GM23338 (cell line): ENCODE measurements around the gene CD34. TPM values are rescaled to one million over a fixed set of nuclear protein-coding genes. Genes with fewer than 3 reads are reported as not detected.

ENCODE experiments used
- ATAC-seq: fragments of 200-7000 bp; cut with Tn5 transposase; 3 replicates; pipeline ENCODE4 v1.9.1; 2020
- DNase-seq: peaks from one replicate; pipeline ENCODE4 v3.0.0-alpha.2; 2015; ENCODE audit warnings: low spot score
- H2AFZ ChIP-seq: fragments of 200-600 bp; sonication (generic); 2 replicates; pipeline ENCODE4 v1.8.0; 2016; ENCODE audit warnings: antibody characterized with exemption, mild to moderate bottlenecking, moderate library complexity
- H3F3A ChIP-seq: fragments of 200-600 bp; sonication (generic); replicated peaks from 2 replicates; pipeline ENCODE4 v1.8.0; 2017; ENCODE audit warnings: antibody characterized with exemption, mixed run types, low read depth
- H3K27ac ChIP-seq: fragments of 200-600 bp; sonication (generic); 2 replicates; pipeline ENCODE4 v1.6.1; 2016; ENCODE audit warnings: low read depth
- H3K27me3 ChIP-seq: fragments of 200-600 bp; sonication (generic); 2 replicates; pipeline ENCODE4 v1.8.0; 2016; ENCODE audit warnings: mild to moderate bottlenecking, mixed run types, moderate library complexity; ENCODE audit not compliant: insufficient read depth
- H3K36me3 ChIP-seq: fragments of 200-600 bp; sonication (generic); 2 replicates; pipeline ENCODE4 v1.8.0; 2016; ENCODE audit warnings: mild to moderate bottlenecking; ENCODE audit not compliant: insufficient read depth
- H3K4me1 ChIP-seq: fragments of 200-600 bp; sonication (generic); 2 replicates; pipeline ENCODE4 v1.8.0; 2016; ENCODE audit warnings: mild to moderate bottlenecking, moderate library complexity; ENCODE audit not compliant: insufficient read depth
- H3K4me2 ChIP-seq: fragments of 200-600 bp; sonication (generic); 2 replicates; pipeline ENCODE4 v1.7.1; 2017; ENCODE audit warnings: mixed run types
- H3K4me3 ChIP-seq: fragments of 200-600 bp; sonication (generic); 2 replicates; pipeline ENCODE4 v1.6.1; 2016; ENCODE audit warnings: mixed run types
- H3K79me2 ChIP-seq: fragments of 200-600 bp; sonication (generic); replicated peaks from 2 replicates; pipeline ENCODE4 v1.8.0; 2017; ENCODE audit warnings: mild to moderate bottlenecking; ENCODE audit not compliant: insufficient read depth
- H3K9me2 ChIP-seq: fragments of 200-600 bp; sonication (generic); 2 replicates; pipeline ENCODE4 v1.8.0; 2017; ENCODE audit not compliant: insufficient read depth
- H4K20me1 ChIP-seq: fragments of 200-600 bp; sonication (generic); replicated peaks from 2 replicates; pipeline ENCODE4 v1.8.0; 2017; ENCODE audit warnings: mild to moderate bottlenecking; ENCODE audit not compliant: insufficient read depth
- H3K27ac Mint-ChIP-seq: 2 replicates; pipeline ENCODE4 v1.8.0; 2020; ENCODE audit warnings: inconsistent platforms, mild to moderate bottlenecking, moderate library complexity, mixed read lengths
- H3K27me3 Mint-ChIP-seq: 3 replicates; pipeline ENCODE4 v1.8.0; 2022; ENCODE audit warnings: low read depth, mild to moderate bottlenecking, moderate library complexity, mixed read lengths, inconsistent platforms; ENCODE audit not compliant: insufficient read depth, poor library complexity
- H3K36me3 Mint-ChIP-seq: 3 replicates; pipeline ENCODE4 v1.8.0; 2021; ENCODE audit warnings: low read depth, mild to moderate bottlenecking, inconsistent platforms, moderate library complexity, mixed read lengths
- H3K4me1 Mint-ChIP-seq: 3 replicates; pipeline ENCODE4 v1.8.0; 2020; ENCODE audit warnings: mild to moderate bottlenecking, inconsistent platforms, mixed read lengths
- H3K4me3 Mint-ChIP-seq: 3 replicates; pipeline ENCODE4 v1.8.0; 2021; ENCODE audit warnings: moderate library complexity, mild to moderate bottlenecking, inconsistent platforms, mixed read lengths
- H3K9me3 Mint-ChIP-seq: 3 replicates; pipeline ENCODE4 v1.8.0; 2020; ENCODE audit warnings: moderate library complexity, mild to moderate bottlenecking, inconsistent platforms, mixed read lengths
- CREB1 ChIP-seq: fragments of 250-450 bp; sonication (Bioruptor Pico); IDR thresholded peaks from 2 replicates; pipeline ENCODE4 v1.5.0; 2020; ENCODE audit warnings: low read depth, mild to moderate bottlenecking, moderate library complexity
- EZH2 ChIP-seq: fragments of 200-600 bp; sonication (generic); IDR thresholded peaks from one replicate; pipeline ENCODE4 v1.8.0; 2017; ENCODE audit warnings: antibody characterized with exemption, mild to moderate bottlenecking, low read depth; ENCODE audit not compliant: unreplicated experiment
- EZH2phosphoT487 ChIP-seq: fragments of 200-600 bp; sonication (generic); IDR thresholded peaks from one replicate; pipeline ENCODE4 v1.8.1; 2018; ENCODE audit warnings: antibody characterized with exemption; ENCODE audit not compliant: unreplicated experiment
- JUNB ChIP-seq: IDR thresholded peaks from one replicate; pipeline ENCODE4 v1.6.1; 2016; ENCODE audit warnings: antibody characterized with exemption; ENCODE audit not compliant: unreplicated experiment
- NANOG ChIP-seq: IDR thresholded peaks from 2 replicates; pipeline ENCODE4 v1.6.1; 2016; ENCODE audit warnings: antibody characterized with exemption, borderline replicate concordance
- POLR2AphosphoS5 ChIP-seq: IDR thresholded peaks from 2 replicates; pipeline ENCODE4 v1.6.1; 2016; ENCODE audit warnings: antibody characterized with exemption, low read depth
- STAT1 ChIP-seq: IDR thresholded peaks from one replicate; pipeline ENCODE4 v1.6.1; 2016; ENCODE audit warnings: antibody characterized with exemption; ENCODE audit not compliant: unreplicated experiment
- ZNF114 ChIP-seq: fragments of 250-450 bp; sonication (Bioruptor Pico); IDR thresholded peaks from 2 replicates; pipeline ENCODE4 v1.5.0; 2020; ENCODE audit warnings: mild to moderate bottlenecking, moderate library complexity
- ZNF331 ChIP-seq: fragments of 250-450 bp; sonication (Bioruptor Pico); IDR thresholded peaks from 2 replicates; pipeline ENCODE4 v1.5.0; 2020; ENCODE audit warnings: low read depth, mild to moderate bottlenecking, moderate library complexity
- polyA plus RNA-seq: library from polyadenylated mRNA; unstranded; fragments of >200 nt; fragmentation: Nextera tagmentation; extraction: Ambion mirVana; gene quantifications from 2 replicates; pipeline ENCODE4 v1.2.1, GENCODE V29; 2016
- total RNA-seq: library from RNA; depleted of rRNA; stranded (reverse); fragments of >200 nt; shearing (Covaris generic); gene quantifications from 2 replicates; pipeline ENCODE4 v1.2.3, GENCODE V29; 2014
- TF ChIP-seq, protein P1 (sequence below): IDR thresholded peaks from 2 replicates; pipeline ENCODE4 v1.6.1; 2016; ENCODE audit warnings: antibody characterized with exemption
- TF ChIP-seq, protein P2 (sequence below): fragments of 250-450 bp; sonication (Bioruptor Pico); IDR thresholded peaks from 2 replicates; pipeline ENCODE4 v1.5.0; 2020; ENCODE audit warnings: mild to moderate bottlenecking, moderate library complexity
- TF ChIP-seq, protein P3 (sequence below): IDR thresholded peaks from one replicate; pipeline ENCODE4 v1.6.1; 2018; ENCODE audit warnings: antibody characterized with exemption; ENCODE audit not compliant: unreplicated experiment
- TF ChIP-seq, protein P4 (sequence below), 2 experiments: fragments of 200-600 bp in 1 of 2; sonication (generic) in 1 of 2; conservative IDR thresholded peaks; 2 replicates each; pipeline versions ENCODE4 v1.5.1 to v1.6.1; 2016 to 2017; ENCODE audit warnings: antibody characterized with exemption in 2 of 2, low read depth in 2 of 2, mild to moderate bottlenecking in 2 of 2, moderate library complexity in 1 of 2

The CD34 gene
- total and polyA plus RNA-seq, 2 experiments from 2014 or later = 0.07 to 0.18 TPM

DNA sequence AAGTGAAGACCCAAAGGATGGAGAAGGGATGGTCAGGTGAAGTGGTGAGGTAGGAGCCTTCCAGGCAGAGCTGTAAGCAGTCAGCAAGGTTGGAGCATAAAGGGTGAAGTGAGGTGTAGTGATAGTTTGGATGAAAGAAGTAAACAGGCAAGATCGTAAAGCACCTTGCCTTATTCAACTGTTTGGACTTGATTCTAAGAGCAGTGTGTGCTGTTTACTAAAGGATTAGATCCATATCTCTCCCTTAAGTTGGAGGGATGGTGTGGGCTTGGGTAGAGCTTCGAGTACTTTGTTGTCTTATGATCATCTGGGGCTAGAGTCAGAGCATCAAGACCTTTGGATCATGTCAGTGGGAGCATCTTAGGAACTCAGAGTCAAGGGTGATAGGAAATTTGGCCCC, 39.8 kb upstream of the CD34 start:
- peaks cover 4% of the 10 kb centered on the region; the same call in 1 of the 2 replicates for H3K27me3 ChIP-seq

More for the DNA sequence above, 39.8 kb upstream of the CD34 start:
- H3K36me3 ChIP-seq = no peaks in the 10 kb centered on the region
- Mint-ChIP-seq H3K9me3 (no peaks in the 10 kb centered on the region), H3K4me1 (peaks cover 7% of the 10 kb centered on the region; the same call in 2 of the 3 replicates), H3K27ac (no peak overlapping the region), H3K4me3 (no peak overlapping the region), H3K36me3 (no peaks in the 10 kb centered on the region), H3K27me3 (no peaks in the 10 kb centered on the region)
- no peak overlapping the region for H3K4me3 ChIP-seq
- TF ChIP-seq ZNF331 (CRISPR knock-in tag) (no peak), ZNF114 (no peak), EZH2 (no peak), EZH2phosphoT487 (no peak), CREB1 (no peak), POLR2AphosphoS5 (no peak), STAT1 (no peak), JUNB (no peak), NANOG (no peak)
- TF ChIP-seq, protein P1, sequence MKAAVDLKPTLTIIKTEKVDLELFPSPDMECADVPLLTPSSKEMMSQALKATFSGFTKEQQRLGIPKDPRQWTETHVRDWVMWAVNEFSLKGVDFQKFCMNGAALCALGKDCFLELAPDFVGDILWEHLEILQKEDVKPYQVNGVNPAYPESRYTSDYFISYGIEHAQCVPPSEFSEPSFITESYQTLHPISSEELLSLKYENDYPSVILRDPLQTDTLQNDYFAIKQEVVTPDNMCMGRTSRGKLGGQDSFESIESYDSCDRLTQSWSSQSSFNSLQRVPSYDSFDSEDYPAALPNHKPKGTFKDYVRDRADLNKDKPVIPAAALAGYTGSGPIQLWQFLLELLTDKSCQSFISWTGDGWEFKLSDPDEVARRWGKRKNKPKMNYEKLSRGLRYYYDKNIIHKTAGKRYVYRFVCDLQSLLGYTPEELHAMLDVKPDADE = no peak
- TF ChIP-seq, protein P2, sequence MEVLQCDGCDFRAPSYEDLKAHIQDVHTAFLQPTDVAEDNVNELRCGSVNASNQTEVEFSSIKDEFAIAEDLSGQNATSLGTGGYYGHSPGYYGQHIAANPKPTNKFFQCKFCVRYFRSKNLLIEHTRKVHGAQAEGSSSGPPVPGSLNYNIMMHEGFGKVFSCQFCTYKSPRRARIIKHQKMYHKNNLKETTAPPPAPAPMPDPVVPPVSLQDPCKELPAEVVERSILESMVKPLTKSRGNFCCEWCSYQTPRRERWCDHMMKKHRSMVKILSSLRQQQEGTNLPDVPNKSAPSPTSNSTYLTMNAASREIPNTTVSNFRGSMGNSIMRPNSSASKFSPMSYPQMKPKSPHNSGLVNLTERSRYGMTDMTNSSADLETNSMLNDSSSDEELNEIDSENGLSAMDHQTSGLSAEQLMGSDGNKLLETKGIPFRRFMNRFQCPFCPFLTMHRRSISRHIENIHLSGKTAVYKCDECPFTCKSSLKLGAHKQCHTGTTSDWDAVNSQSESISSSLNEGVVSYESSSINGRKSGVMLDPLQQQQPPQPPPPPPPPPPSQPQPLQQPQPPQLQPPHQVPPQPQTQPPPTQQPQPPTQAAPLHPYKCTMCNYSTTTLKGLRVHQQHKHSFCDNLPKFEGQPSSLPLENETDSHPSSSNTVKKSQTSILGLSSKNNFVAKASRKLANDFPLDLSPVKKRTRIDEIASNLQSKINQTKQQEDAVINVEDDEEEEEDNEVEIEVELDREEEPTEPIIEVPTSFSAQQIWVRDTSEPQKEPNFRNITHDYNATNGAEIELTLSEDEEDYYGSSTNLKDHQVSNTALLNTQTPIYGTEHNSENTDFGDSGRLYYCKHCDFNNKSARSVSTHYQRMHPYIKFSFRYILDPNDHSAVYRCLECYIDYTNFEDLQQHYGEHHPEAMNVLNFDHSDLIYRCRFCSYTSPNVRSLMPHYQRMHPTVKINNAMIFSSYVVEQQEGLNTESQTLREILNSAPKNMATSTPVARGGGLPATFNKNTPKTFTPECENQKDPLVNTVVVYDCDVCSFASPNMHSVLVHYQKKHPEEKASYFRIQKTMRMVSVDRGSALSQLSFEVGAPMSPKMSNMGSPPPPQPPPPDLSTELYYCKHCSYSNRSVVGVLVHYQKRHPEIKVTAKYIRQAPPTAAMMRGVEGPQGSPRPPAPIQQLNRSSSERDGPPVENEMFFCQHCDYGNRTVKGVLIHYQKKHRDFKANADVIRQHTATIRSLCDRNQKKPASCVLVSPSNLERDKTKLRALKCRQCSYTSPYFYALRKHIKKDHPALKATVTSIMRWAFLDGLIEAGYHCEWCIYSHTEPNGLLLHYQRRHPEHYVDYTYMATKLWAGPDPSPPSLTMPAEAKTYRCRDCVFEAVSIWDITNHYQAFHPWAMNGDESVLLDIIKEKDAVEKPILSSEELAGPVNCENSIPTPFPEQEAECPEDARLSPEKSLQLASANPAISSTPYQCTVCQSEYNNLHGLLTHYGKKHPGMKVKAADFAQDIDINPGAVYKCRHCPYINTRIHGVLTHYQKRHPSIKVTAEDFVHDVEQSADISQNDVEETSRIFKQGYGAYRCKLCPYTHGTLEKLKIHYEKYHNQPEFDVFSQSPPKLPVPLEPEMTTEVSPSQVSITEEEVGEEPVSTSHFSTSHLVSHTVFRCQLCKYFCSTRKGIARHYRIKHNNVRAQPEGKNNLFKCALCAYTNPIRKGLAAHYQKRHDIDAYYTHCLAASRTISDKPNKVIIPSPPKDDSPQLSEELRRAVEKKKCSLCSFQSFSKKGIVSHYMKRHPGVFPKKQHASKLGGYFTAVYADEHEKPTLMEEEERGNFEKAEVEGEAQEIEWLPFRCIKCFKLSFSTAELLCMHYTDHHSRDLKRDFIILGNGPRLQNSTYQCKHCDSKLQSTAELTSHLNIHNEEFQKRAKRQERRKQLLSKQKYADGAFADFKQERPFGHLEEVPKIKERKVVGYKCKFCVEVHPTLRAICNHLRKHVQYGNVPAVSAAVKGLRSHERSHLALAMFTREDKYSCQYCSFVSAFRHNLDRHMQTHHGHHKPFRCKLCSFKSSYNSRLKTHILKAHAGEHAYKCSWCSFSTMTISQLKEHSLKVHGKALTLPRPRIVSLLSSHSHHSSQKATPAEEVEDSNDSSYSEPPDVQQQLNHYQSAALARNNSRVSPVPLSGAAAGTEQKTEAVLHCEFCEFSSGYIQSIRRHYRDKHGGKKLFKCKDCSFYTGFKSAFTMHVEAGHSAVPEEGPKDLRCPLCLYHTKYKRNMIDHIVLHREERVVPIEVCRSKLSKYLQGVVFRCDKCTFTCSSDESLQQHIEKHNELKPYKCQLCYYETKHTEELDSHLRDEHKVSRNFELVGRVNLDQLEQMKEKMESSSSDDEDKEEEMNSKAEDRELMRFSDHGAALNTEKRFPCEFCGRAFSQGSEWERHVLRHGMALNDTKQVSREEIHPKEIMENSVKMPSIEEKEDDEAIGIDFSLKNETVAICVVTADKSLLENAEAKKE (CRISPR knock-in tag) = no peak
- TF ChIP-seq, protein P3, sequence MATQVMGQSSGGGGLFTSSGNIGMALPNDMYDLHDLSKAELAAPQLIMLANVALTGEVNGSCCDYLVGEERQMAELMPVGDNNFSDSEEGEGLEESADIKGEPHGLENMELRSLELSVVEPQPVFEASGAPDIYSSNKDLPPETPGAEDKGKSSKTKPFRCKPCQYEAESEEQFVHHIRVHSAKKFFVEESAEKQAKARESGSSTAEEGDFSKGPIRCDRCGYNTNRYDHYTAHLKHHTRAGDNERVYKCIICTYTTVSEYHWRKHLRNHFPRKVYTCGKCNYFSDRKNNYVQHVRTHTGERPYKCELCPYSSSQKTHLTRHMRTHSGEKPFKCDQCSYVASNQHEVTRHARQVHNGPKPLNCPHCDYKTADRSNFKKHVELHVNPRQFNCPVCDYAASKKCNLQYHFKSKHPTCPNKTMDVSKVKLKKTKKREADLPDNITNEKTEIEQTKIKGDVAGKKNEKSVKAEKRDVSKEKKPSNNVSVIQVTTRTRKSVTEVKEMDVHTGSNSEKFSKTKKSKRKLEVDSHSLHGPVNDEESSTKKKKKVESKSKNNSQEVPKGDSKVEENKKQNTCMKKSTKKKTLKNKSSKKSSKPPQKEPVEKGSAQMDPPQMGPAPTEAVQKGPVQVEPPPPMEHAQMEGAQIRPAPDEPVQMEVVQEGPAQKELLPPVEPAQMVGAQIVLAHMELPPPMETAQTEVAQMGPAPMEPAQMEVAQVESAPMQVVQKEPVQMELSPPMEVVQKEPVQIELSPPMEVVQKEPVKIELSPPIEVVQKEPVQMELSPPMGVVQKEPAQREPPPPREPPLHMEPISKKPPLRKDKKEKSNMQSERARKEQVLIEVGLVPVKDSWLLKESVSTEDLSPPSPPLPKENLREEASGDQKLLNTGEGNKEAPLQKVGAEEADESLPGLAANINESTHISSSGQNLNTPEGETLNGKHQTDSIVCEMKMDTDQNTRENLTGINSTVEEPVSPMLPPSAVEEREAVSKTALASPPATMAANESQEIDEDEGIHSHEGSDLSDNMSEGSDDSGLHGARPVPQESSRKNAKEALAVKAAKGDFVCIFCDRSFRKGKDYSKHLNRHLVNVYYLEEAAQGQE = no peak
- TF ChIP-seq, protein P4, sequence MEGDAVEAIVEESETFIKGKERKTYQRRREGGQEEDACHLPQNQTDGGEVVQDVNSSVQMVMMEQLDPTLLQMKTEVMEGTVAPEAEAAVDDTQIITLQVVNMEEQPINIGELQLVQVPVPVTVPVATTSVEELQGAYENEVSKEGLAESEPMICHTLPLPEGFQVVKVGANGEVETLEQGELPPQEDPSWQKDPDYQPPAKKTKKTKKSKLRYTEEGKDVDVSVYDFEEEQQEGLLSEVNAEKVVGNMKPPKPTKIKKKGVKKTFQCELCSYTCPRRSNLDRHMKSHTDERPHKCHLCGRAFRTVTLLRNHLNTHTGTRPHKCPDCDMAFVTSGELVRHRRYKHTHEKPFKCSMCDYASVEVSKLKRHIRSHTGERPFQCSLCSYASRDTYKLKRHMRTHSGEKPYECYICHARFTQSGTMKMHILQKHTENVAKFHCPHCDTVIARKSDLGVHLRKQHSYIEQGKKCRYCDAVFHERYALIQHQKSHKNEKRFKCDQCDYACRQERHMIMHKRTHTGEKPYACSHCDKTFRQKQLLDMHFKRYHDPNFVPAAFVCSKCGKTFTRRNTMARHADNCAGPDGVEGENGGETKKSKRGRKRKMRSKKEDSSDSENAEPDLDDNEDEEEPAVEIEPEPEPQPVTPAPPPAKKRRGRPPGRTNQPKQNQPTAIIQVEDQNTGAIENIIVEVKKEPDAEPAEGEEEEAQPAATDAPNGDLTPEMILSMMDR (conservative IDR thresholded peaks at IDR 0.05; ENCODE audit: low read depth in 2 of 2) = no peak
- no peaks in the 10 kb centered on the region for H3K79me2 ChIP-seq
- DNase-seq (no peak), ATAC-seq (no peak)
- no peak overlapping the region for H2AFZ ChIP-seq
- no peak overlapping the region for H3K27ac ChIP-seq
- H3K4me1 ChIP-seq = no peaks in the 10 kb centered on the region
- no peaks in the 10 kb centered on the region for H4K20me1 ChIP-seq
- no peaks in the 10 kb centered on the region for H3F3A ChIP-seq
- H3K9me2 ChIP-seq = no peaks in the 10 kb centered on the region
- no peak overlapping the region for H3K4me2 ChIP-seq
